ENCODE data around the gene CDK1.

The CDK1 gene

DNA sequence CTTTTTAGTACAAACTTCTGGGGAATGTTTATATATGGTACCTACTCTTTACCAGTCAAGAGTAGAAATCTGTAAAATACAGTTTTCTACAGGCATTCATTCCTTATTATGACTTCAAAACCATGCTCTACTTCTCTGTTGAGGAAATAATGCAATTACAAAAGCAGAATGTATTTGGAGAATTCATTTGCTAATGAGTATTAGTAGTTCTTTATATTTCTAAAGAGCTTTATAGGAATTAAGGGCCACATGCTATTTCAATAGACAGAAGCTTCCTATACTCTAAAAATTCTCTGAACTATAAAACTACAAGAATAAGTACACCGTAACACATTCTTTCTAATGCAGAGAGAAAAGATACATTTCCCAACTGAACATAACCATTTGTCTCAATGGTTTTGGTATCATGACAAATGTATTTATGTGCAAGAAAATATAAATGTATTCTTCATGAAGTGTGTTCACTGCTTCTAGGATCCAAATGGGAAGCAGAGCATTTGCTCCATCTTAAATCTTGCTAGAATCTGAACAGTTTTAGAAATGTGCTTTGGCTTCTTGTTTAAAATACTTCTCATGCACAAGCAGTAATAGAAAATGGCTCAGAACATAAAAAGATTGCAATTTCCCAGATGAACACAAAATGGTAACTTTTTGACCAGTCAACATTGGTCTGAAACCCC, 21.8 kb downstream of the CDK1 start:
- Histone ChIP-seq H3K27ac (ENCODE audit: low read length) (no peak overlapping the region), H3K4me3 (ENCODE audit: low read length) (no peak overlapping the region), H3K9ac (ENCODE audit: low read depth, low read length) (no peak overlapping the region), H3K4me1 (ENCODE audit: insufficient read depth, low read length) (no peaks in the 10 kb centered on the region), H3K27me3 (ENCODE audit: insufficient read depth, low read length) (no peaks in the 10 kb centered on the region), H3K36me3 (ENCODE audit: insufficient read depth, low read depth, low read length) (peaks cover 33% of the 10 kb centered on the region), H3K9me3 (ENCODE audit: insufficient read depth, low read depth, low read length) (no peaks in the 10 kb centered on the region)

DNA sequence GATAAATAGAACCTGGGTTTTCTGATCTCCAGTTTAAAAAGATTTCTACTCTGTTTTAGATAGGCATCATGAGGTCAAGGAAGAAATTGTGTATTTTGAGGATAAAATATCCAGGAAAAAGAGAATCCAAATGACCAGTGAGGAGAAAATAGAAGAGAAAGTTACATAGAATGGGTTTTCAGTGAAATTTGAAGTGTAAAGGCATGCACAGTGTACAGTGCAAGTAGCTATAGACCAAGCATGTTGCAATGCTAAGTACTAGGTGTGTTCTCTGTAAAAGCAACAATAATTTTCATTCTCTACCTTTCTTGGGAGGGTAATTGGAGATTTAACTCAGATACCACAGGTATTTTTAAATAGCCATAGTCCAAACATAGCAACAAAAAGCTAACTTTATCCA, 22.6 kb downstream of the CDK1 start:
- Histone ChIP-seq H3K9ac (ENCODE audit: low read depth, low read length) (no peak overlapping the region), H3K27ac (ENCODE audit: low read length) (no peak overlapping the region), H3K4me3 (ENCODE audit: low read length) (no peak overlapping the region), H3K27me3 (ENCODE audit: insufficient read depth, low read length) (no peaks in the 10 kb centered on the region), H3K9me3 (ENCODE audit: insufficient read depth, low read depth, low read length) (no peaks in the 10 kb centered on the region), H3K4me1 (ENCODE audit: insufficient read depth, low read length) (no peaks in the 10 kb centered on the region), H3K36me3 (ENCODE audit: insufficient read depth, low read depth, low read length) (peaks cover 25% of the 10 kb centered on the region)

DNA sequence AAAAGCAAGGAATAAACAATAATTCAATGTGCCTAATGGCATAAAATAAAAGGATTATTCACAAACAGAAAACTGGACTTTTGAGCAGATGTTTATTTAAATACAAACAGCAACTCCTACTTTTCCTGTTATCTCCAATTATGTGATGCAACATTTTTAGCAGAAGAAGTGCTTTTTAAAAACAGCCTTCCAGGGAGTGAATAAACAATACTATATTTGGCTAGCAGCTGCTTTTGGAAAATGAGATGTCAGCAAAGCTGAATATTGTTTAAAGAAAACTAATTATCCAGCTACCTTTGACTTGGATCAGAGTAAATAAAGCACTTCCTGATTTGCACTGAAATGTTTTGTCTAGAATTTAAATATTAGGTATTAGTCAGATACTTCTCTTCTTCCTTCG, 23.2 kb downstream of the CDK1 start:
- no peak overlapping the region for H3K4me3 ChIP-seq (ENCODE audit: low read length)
- no peaks in the 10 kb centered on the region for H3K9me3 ChIP-seq (ENCODE audit: insufficient read depth, low read depth, low read length)
- H3K27me3 ChIP-seq (ENCODE audit: insufficient read depth, low read length) = no peaks in the 10 kb centered on the region
- H3K4me1 ChIP-seq (ENCODE audit: insufficient read depth, low read length) = no peaks in the 10 kb centered on the region
- H3K9ac ChIP-seq (ENCODE audit: low read depth, low read length) = no peak overlapping the region
- no peak overlapping the region for H3K27ac ChIP-seq (ENCODE audit: low read length)
- H3K36me3 ChIP-seq (ENCODE audit: insufficient read depth, low read depth, low read length) = peaks cover 19% of the 10 kb centered on the region

DNA sequence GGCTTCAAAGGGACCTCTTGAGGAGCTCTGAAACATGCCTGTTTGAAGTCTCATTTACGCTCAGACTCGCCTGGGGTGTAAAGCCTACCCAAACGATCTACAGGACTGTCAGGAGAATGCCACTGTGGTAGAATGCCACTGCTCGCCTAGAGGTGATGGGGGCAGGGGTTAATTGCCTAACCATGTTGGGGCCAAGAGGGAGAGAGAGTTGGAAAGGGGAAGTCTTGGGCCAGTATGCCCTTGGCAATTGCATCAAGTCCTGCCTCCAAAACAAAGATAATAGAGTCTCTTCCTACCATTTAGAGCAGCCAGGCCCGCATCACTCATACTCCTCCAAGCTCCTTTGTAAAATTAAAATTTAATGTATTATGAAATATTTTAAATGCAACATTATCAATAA, 25.2 kb downstream of the CDK1 start:
- Histone ChIP-seq H3K4me3 (ENCODE audit: low read length) (no peak overlapping the region), H3K9ac (ENCODE audit: low read depth, low read length) (no peak overlapping the region), H3K4me1 (ENCODE audit: insufficient read depth, low read length) (no peaks in the 10 kb centered on the region), H3K9me3 (ENCODE audit: insufficient read depth, low read depth, low read length) (no peaks in the 10 kb centered on the region), H3K36me3 (ENCODE audit: insufficient read depth, low read depth, low read length) (peaks cover 5% of the 10 kb centered on the region), H3K27me3 (ENCODE audit: insufficient read depth, low read length) (no peaks in the 10 kb centered on the region), H3K27ac (ENCODE audit: low read length) (no peak overlapping the region)

DNA sequence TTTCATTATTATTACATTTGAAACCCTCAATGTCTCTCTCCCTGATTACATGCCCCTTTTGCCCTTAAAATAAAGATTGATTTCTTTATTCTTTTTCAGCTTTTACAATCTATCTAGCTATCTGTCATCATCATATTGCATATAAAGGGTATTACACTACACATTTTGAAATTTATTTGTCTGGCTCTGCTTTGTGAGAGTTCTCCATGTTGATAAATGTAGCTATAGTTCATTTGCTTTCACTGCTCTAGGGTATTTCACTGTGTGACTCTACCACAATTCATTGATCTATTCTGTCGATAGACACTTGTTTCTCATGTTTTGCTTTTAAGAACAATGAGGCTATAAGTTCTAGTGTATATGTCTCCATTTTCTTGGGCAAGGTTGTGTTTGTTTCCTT, 25.6 kb downstream of the CDK1 start:
- no peaks in the 10 kb centered on the region for H3K9me3 ChIP-seq (ENCODE audit: insufficient read depth, low read depth, low read length)
- no peaks in the 10 kb centered on the region for H3K4me1 ChIP-seq (ENCODE audit: insufficient read depth, low read length)
- H3K4me3 ChIP-seq (ENCODE audit: low read length) = no peak overlapping the region
- H3K9ac ChIP-seq (ENCODE audit: low read depth, low read length) = no peak overlapping the region
- peaks cover under 1% of the 10 kb centered on the region; the same call in 1 of the 2 replicates for H3K36me3 ChIP-seq (ENCODE audit: insufficient read depth, low read depth, low read length)
- H3K27me3 ChIP-seq (ENCODE audit: insufficient read depth, low read length) = no peaks in the 10 kb centered on the region
- H3K27ac ChIP-seq (ENCODE audit: low read length) = no peak overlapping the region

DNA sequence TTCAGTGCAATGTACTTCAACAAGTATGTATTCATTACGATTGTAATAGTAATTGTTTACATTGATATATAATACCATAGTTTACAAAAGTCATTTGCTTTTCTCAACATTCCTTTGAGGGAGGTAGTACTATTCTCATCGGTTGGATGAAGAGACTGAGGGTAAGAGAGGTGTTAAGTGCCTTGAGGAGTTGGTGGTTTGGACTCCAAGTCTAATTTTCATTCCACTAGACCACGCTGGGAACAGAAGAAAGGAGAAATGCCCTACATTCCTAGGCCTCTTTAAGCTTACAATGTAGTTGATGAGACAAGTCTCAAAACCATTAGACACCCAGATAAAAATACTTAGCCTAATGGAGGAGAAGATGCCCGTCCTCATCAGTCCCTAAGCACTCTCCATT, 28.6 kb downstream of the CDK1 start:
- H3K27ac ChIP-seq (ENCODE audit: low read length) = no peak overlapping the region
- no peak overlapping the region for H3K9ac ChIP-seq (ENCODE audit: low read depth, low read length)
- H3K36me3 ChIP-seq (ENCODE audit: insufficient read depth, low read depth, low read length) = no peaks in the 10 kb centered on the region
- no peak overlapping the region for H3K4me3 ChIP-seq (ENCODE audit: low read length)
- H3K9me3 ChIP-seq (ENCODE audit: insufficient read depth, low read depth, low read length) = no peaks in the 10 kb centered on the region
- H3K4me1 ChIP-seq (ENCODE audit: insufficient read depth, low read length) = no peaks in the 10 kb centered on the region
- no peaks in the 10 kb centered on the region for H3K27me3 ChIP-seq (ENCODE audit: insufficient read depth, low read length)

DNA sequence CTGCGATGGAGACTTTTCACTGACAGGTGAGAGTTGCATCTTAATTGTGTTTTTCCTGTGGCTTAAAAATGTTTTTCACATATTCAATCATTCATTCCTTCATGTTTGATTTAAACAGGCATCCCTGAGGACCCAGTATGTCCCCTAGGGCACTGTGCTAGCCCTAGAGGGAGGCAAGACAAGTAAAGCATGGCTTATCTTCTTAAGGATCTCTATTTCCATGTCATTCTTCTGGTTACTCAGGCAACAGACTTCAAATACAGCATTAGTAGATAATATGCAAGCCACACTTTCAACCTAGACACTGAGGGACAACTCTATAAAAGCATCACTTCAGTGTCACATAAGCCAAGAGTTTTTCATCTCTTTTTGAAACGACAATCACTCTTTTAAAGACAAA, 29.2 kb downstream of the CDK1 start:
- no peaks in the 10 kb centered on the region for H3K36me3 ChIP-seq (ENCODE audit: insufficient read depth, low read depth, low read length)
- H3K9me3 ChIP-seq (ENCODE audit: insufficient read depth, low read depth, low read length) = no peaks in the 10 kb centered on the region
- H3K27me3 ChIP-seq (ENCODE audit: insufficient read depth, low read length) = no peaks in the 10 kb centered on the region
- H3K4me1 ChIP-seq (ENCODE audit: insufficient read depth, low read length) = no peaks in the 10 kb centered on the region
- H3K4me3 ChIP-seq (ENCODE audit: low read length) = no peak overlapping the region
- no peak overlapping the region for H3K9ac ChIP-seq (ENCODE audit: low read depth, low read length)
- no peak overlapping the region for H3K27ac ChIP-seq (ENCODE audit: low read length)

DNA sequence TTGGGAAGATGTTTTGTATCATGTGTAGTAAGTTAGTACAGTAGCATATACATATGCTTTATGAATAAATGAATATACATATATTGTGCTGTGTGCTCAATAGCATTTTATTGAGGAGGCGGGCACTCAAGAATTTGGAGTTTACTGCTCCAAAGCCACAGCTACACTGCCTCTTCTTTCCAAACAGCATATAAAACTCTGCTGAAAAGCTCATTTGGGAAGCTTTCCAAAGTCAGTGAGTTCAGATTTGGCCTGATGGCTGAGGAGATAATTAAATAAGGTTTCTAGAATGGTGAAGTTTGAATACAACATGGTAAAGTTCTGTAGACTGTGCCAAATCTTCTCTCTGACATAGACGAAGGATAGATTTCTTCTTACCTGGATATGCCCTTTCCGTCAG, 29.8 kb downstream of the CDK1 start:
- no peaks in the 10 kb centered on the region for H3K27me3 ChIP-seq (ENCODE audit: insufficient read depth, low read length)
- H3K9ac ChIP-seq (ENCODE audit: low read depth, low read length) = no peak overlapping the region
- H3K27ac ChIP-seq (ENCODE audit: low read length) = no peak overlapping the region
- no peaks in the 10 kb centered on the region for H3K4me1 ChIP-seq (ENCODE audit: insufficient read depth, low read length)
- no peaks in the 10 kb centered on the region for H3K9me3 ChIP-seq (ENCODE audit: insufficient read depth, low read depth, low read length)
- no peak overlapping the region for H3K4me3 ChIP-seq (ENCODE audit: low read length)
- H3K36me3 ChIP-seq (ENCODE audit: insufficient read depth, low read depth, low read length) = no peaks in the 10 kb centered on the region

DNA sequence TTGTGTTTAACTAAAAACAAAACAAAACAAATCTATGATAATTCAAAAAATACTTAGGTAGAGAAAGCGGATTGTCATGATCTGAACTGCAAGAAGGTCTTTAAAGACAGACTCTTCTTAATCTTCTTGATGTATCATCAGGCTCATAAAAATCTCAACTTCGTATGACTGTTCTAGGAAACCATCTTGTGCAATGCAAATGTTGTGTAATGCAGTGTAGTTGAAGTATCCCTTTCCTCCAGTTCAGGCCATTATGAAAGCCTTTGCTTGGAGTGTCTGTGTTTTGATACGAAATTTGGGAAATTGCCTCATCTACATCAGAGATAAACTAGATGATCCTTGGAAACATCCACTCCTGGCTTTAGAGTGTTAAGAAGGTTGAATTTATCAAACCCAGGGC, 30.9 kb downstream of the CDK1 start:
- no peaks in the 10 kb centered on the region for H3K9me3 ChIP-seq (ENCODE audit: insufficient read depth, low read depth, low read length)
- no peaks in the 10 kb centered on the region for H3K36me3 ChIP-seq (ENCODE audit: insufficient read depth, low read depth, low read length)
- H3K9ac ChIP-seq (ENCODE audit: low read depth, low read length) = no peak overlapping the region
- no peaks in the 10 kb centered on the region for H3K4me1 ChIP-seq (ENCODE audit: insufficient read depth, low read length)
- H3K27me3 ChIP-seq (ENCODE audit: insufficient read depth, low read length) = no peaks in the 10 kb centered on the region
- no peak overlapping the region for H3K4me3 ChIP-seq (ENCODE audit: low read length)
- H3K27ac ChIP-seq (ENCODE audit: low read length) = no peak overlapping the region

DNA sequence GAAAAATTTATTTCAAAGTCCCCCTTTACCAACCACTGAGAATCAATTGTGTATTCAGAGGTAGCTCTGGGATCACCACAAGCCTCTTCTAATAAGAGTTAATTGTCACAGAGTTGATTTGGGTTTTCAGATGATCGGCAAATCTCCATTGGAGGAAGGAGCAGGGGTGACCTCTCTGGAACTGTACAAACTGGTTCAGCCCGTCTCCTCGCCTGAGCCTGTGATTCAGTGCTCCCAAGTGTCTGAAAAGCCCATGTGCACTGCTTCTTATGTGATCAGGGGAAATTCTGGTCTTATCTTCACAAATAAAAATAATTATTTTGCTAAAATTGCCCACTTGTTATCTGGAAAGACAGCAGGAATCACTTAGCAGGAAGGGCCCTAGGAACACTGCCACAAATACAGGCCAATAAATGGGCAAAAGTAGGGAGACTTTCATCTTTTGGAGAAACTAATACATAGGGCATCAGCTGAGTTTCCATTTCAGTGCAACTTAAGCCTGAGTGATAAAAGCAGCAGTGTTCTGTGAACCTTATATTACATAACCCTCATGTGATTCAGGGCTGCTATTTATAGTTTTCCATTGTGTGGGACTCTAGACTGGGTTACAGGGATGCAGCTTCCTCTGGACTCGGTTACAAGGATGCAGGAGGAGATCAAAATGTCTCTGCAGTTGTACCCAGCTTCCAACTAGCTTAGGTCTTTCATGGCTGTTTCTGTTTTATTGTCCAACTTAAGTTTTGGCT, 32.3 kb downstream of the CDK1 start:
- no peak overlapping the region for H3K4me3 ChIP-seq (ENCODE audit: low read length)
- no peak overlapping the region for H3K9ac ChIP-seq (ENCODE audit: low read depth, low read length)
- H3K27ac ChIP-seq (ENCODE audit: low read length) = no peak overlapping the region

DNA sequence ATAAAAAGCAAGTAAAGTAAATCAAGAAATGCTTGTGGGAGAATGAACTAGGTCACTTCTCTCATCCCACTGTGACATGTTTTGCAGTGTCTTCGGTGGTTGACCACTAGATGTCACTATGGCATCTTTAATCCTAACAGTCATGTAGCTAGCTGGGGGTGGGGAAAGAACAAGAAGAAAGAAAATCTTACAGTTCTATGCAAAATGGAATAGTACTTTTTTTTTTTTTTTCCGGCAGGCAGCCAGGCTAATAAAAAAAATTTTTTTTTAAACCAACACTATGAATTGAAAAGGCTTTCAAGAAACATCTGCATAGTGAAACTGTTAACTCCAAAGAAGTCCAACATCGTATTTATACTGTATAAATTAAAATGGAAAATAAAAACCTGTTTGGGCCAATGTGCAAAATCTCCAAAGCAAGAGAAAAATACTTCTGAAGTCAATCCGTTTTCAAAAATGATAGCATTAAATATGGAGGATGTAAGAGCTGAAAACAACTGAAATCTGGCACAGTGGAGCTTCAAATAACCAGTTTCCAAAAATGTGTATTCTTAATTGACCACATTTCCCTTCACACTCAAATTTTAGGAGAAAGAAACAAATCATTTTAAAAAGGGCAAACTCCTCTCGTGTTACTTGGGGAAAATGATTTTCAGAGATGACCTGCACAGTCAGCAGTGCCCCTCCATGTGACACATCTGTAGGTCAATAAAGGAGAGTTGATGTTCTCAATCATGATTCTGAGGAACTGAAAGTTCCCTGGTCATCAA, 38.5 kb downstream of the CDK1 start:
- H3K27ac ChIP-seq (ENCODE audit: low read length) = no peak overlapping the region
- H3K4me3 ChIP-seq (ENCODE audit: low read length) = no peak overlapping the region
- H3K9ac ChIP-seq (ENCODE audit: low read depth, low read length) = no peak overlapping the region

More for the DNA sequence above, 32.3 kb downstream of the CDK1 start:
- Histone ChIP-seq H3K9me3 (ENCODE audit: insufficient read depth, low read depth, low read length) (no peaks in the 10 kb centered on the region), H3K27me3 (ENCODE audit: insufficient read depth, low read length) (no peaks in the 10 kb centered on the region), H3K4me1 (ENCODE audit: insufficient read depth, low read length) (no peaks in the 10 kb centered on the region), H3K36me3 (ENCODE audit: insufficient read depth, low read depth, low read length) (no peaks in the 10 kb centered on the region)

DNA sequence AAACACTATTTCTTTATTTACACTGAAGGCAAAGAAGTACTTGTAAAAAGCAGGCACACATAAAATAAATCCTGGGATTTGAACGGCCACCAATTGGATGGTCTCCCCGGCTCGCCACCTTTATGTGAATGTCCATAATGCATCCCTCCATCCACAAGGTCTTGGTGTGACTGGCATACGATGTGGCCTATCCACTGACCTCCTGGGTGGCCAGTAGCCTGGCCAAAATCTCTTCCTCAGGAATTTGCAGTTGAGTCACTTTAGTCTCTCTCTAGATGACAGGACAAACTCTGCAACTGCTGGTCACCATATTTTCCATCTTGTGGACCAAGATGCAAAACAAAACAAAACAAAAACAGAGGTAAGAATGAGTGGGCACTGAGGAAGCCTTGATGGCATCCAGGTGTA, 39.1 kb downstream of the CDK1 start:
- no peaks in the 10 kb centered on the region for H3K36me3 ChIP-seq (ENCODE audit: insufficient read depth, low read depth, low read length)
- no peaks in the 10 kb centered on the region for H3K9me3 ChIP-seq (ENCODE audit: insufficient read depth, low read depth, low read length)
- H3K4me1 ChIP-seq (ENCODE audit: insufficient read depth, low read length) = peaks cover 7% of the 10 kb centered on the region; the same call in 1 of the 2 replicates
- H3K27ac ChIP-seq (ENCODE audit: low read length) = no peak overlapping the region
- H3K9ac ChIP-seq (ENCODE audit: low read depth, low read length) = no peak overlapping the region
- H3K4me3 ChIP-seq (ENCODE audit: low read length) = no peak overlapping the region
- no peaks in the 10 kb centered on the region for H3K27me3 ChIP-seq (ENCODE audit: insufficient read depth, low read length)

More for the DNA sequence above, 38.5 kb downstream of the CDK1 start:
- Histone ChIP-seq H3K9me3 (ENCODE audit: insufficient read depth, low read depth, low read length) (no peaks in the 10 kb centered on the region), H3K36me3 (ENCODE audit: insufficient read depth, low read depth, low read length) (no peaks in the 10 kb centered on the region), H3K4me1 (ENCODE audit: insufficient read depth, low read length) (peaks cover 7% of the 10 kb centered on the region; the same call in 1 of the 2 replicates), H3K27me3 (ENCODE audit: insufficient read depth, low read length) (no peaks in the 10 kb centered on the region)

Data from iPS-20b (cell line).